Endothelial cell of umbilical vein (primary cell): ENCODE measurements around the gene NEXN. TPM values are rescaled to one million over a fixed set of nuclear protein-coding genes. Genes with fewer than 3 reads are reported as not detected.

Experiments used
- BruUV-seq: library from RNA; stranded (reverse); fragments of 400-500 nt; replicated peaks from 2 replicates; lab custom pipeline; 2021; lab: Mats Ljungman, UMichigan
- CTCF ChIA-PET: fragments of 300-600, 350-600 bp; sonication (Branson Sonifier 250); formaldehyde crosslinking; loops from one replicate; lab custom pipeline; 2021; ENCODE audit warnings: antibody characterized with exemption, inconsistent platforms; lab: Charles Lee
- POLR2A ChIA-PET: fragments of 300-600, 350-600 bp; sonication (Branson Sonifier 250); formaldehyde crosslinking; loops from one replicate; lab custom pipeline; 2021; ENCODE audit warnings: antibody characterized with exemption, inconsistent platforms; lab: Charles Lee
- DNase-seq: peaks from one replicate; pipeline ENCODE4 v3.0.0-alpha.2; 2011; ENCODE audit warnings: low read depth, low spot score
- FAIRE-seq: peaks from 2 replicates; lab custom pipeline; 2011; peaks lifted over from hg19 to GRCh38; lab: Jason Lieb, UNC
- H2AFZ ChIP-seq: 2 replicates; pipeline ENCODE4 v1.6.0; 2012; ENCODE audit warnings: low read depth, low read length, control low read depth, inconsistent platforms
- H3K27ac ChIP-seq: 2 replicates; pipeline ENCODE4 v1.5.1; 2011; ENCODE audit warnings: low read depth, mild to moderate bottlenecking, control low read depth, low read length, moderate library complexity; ENCODE audit not compliant: insufficient read depth
- H3K27me3 ChIP-seq, 2 experiments: 2 replicates each; pipeline versions ENCODE4 v1.6.0 to v1.6.1; 2011; ENCODE audit warnings: low read length in 2 of 2, mixed read lengths in 1 of 2; ENCODE audit not compliant: control insufficient read depth in 2 of 2, insufficient read depth in 2 of 2
- H3K36me3 ChIP-seq, 2 experiments: 2 replicates in 1 of 2; 3 replicates in 1 of 2; pipeline ENCODE4 v1.5.1; 2011; ENCODE audit warnings: low read length in 2 of 2, mild to moderate bottlenecking in 1 of 2, moderate library complexity in 1 of 2; ENCODE audit not compliant: control insufficient read depth in 2 of 2, insufficient read depth in 2 of 2; ENCODE audit errors: extremely low read depth in 1 of 2
- H3K4me1 ChIP-seq: 3 replicates; pipeline ENCODE4 v1.5.1; 2011; ENCODE audit warnings: mild to moderate bottlenecking, low read length; ENCODE audit not compliant: control insufficient read depth, insufficient read depth; ENCODE audit errors: extremely low read depth
- H3K4me2 ChIP-seq: 2 replicates; pipeline ENCODE4 v1.6.1; 2011; ENCODE audit warnings: low read length, control low read depth, mixed read lengths; ENCODE audit not compliant: insufficient read depth
- H3K4me3 ChIP-seq, 3 experiments: fragments of 200-600 bp in 1 of 3; sonication (generic), shearing (Covaris generic) in 1 of 3; replicated peaks in 1 of 3; 2 replicates each; pipeline ENCODE4 v1.5.1; 2011 to 2016; ENCODE audit warnings: control low read depth in 3 of 3, low read length in 3 of 3, mild to moderate bottlenecking in 2 of 3, inconsistent platforms in 1 of 3, low read depth in 1 of 3, moderate library complexity in 1 of 3; ENCODE audit not compliant: insufficient read depth in 1 of 3
- H3K79me2 ChIP-seq: 2 replicates; pipeline ENCODE4 v1.6.0; 2012; ENCODE audit warnings: low read length, inconsistent platforms; ENCODE audit not compliant: control insufficient read depth, insufficient read depth
- H3K9ac ChIP-seq: replicated peaks from 2 replicates; pipeline ENCODE3; 2011; ENCODE audit warnings: low read length, control low read depth; ENCODE audit not compliant: insufficient read depth; ENCODE audit errors: extremely low read depth
- H3K9me1 ChIP-seq: replicated peaks from 3 replicates; pipeline ENCODE4 v1.6.0; 2011; ENCODE audit warnings: mild to moderate bottlenecking, low read length; ENCODE audit not compliant: control insufficient read depth, insufficient read depth; ENCODE audit errors: extremely low read depth
- H3K9me3 ChIP-seq: replicated peaks from 2 replicates; pipeline ENCODE4 v1.5.1; 2012; ENCODE audit warnings: low read length, inconsistent platforms; ENCODE audit not compliant: control insufficient read depth, insufficient read depth
- H4K20me1 ChIP-seq: replicated peaks from 2 replicates; pipeline ENCODE3; 2011; ENCODE audit warnings: mild to moderate bottlenecking, low read length; ENCODE audit not compliant: control insufficient read depth, insufficient read depth; ENCODE audit errors: extremely low read depth
- EZH2 ChIP-seq: IDR thresholded peaks from 2 replicates; pipeline ENCODE4 v1.6.1; 2012; ENCODE audit warnings: borderline replicate concordance, low read depth, mild to moderate bottlenecking, moderate library complexity, low read length, inconsistent platforms; ENCODE audit not compliant: severe bottlenecking
- FOS ChIP-seq: IDR thresholded peaks from 2 replicates; pipeline ENCODE4 v1.6.1; 2011; ENCODE audit warnings: mild to moderate bottlenecking, low read length, moderate library complexity, borderline replicate concordance; ENCODE audit not compliant: insufficient read depth
- GATA2 ChIP-seq: IDR thresholded peaks from 2 replicates; pipeline ENCODE4 v1.7.0; 2011; ENCODE audit warnings: low read depth, mild to moderate bottlenecking, moderate library complexity, mixed read lengths, low read length; ENCODE audit not compliant: insufficient read length, insufficient read depth
- JUN ChIP-seq: IDR thresholded peaks from 2 replicates; pipeline ENCODE4 v1.6.1; 2011; ENCODE audit warnings: borderline replicate concordance, low read depth; ENCODE audit not compliant: insufficient read length, insufficient read depth
- MYC ChIP-seq: IDR thresholded peaks from one replicate; pipeline ENCODE4 v1.6.1; 2011; ENCODE audit warnings: mild to moderate bottlenecking, low read depth, low read length
- POLR2A ChIP-seq: IDR thresholded peaks from 2 replicates; pipeline ENCODE4 v1.6.1; 2012; ENCODE audit warnings: low read depth, mild to moderate bottlenecking, control low read depth, low read length
- POLR2AphosphoS5 ChIP-seq: IDR thresholded peaks from 2 replicates; pipeline ENCODE4 v1.6.1; 2012; ENCODE audit warnings: low read depth, mild to moderate bottlenecking, control low read depth, low read length, moderate library complexity; ENCODE audit not compliant: insufficient read depth
- dilution Hi-C: fragments of 300-500 bp; cut with MboI; formaldehyde crosslinking; loops from one replicate; pipeline ENCODE4 v1.15.0; 2019; ENCODE audit warnings: low sequenced_read_pairs; ENCODE audit not compliant: extremely low pct_ligation_motif_present
- intact Hi-C: fragments of 100-400 bp; cut with micrococcal nuclease; formaldehyde crosslinking; loops from one replicate; pipeline ENCODE4 v1.10.0; 2022
- polyA plus RNA-seq, 4 experiments: library from polyadenylated mRNA; depleted of rRNA in 3 of 4; stranded (reverse) in 3 of 4; unstranded in 1 of 4; fragments of >200 nt; gene quantifications; 2 replicates each; pipeline versions ENCODE4 v1.2.1 to v1.2.3, GENCODE V29; 2011 to 2012; ENCODE audit warnings: missing spikeins in 1 of 4
- total RNA-seq: library from RNA; stranded (reverse); gene quantifications from 2 replicates; pipeline ENCODE4 v1.2.3, GENCODE V29; 2021
- TF ChIP-seq, protein P1 (sequence below): IDR thresholded peaks from 2 replicates; pipeline ENCODE4 v1.6.1; 2011; ENCODE audit not compliant: insufficient read depth, insufficient read length
- TF ChIP-seq, protein P2 (sequence below), 2 donors: IDR thresholded peaks; 1 replicate in 1 of 2; 2 replicates in 1 of 2; pipeline ENCODE4 v1.5.1; 2011; ENCODE audit warnings: low read length in 2 of 2, mild to moderate bottlenecking in 2 of 2, moderate library complexity in 2 of 2, control low read depth in 1 of 2, inconsistent platforms in 1 of 2, low read depth in 1 of 2; ENCODE audit not compliant: insufficient read depth in 1 of 2; ENCODE audit errors: extremely low read depth in 1 of 2

NEXN gene
- total and polyA plus RNA-seq, 2 donors (not counting 3 experiments of a cell fraction or from before 2014, with no cell fraction given): 1.0 to 11.7 TPM

DNA sequence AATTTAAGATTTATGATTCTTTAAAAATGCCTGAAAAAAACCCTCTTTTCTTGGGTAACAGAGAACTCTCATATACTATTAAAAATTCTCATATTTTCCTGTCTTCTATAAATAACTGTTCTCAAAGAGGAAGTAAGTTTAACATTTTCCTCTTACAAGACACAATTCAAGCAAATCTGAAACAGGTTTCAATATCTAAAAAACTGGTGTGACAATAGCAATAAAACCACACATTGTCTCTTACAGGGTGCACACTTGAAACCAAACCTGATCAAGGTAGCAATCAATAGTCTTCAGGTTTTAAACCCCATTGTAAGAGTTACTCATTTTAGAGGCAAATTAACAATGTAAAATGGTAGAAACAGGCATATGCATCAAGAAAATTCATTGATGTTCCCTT lies 62.4 kb downstream of the NEXN start:
- Histone ChIP-seq H3K4me2 (no peak overlapping the region), H3K4me1 (peaks cover 15% of the 10 kb centered on the region), H4K20me1 (peaks cover 4% of the 10 kb centered on the region), H3K9me1 (no peaks in the 10 kb centered on the region), H3K27me3 (no peaks in the 10 kb centered on the region), H3K36me3 (peaks cover 22 to 62% of the 10 kb centered on the region in 2 experiments), H3K9me3 (no peaks in the 10 kb centered on the region), H3K27ac (no peak overlapping the region), H3K79me2 (peaks cover 47% of the 10 kb centered on the region), H2AFZ (no peak overlapping the region), H3K4me3 (no peak overlapping the region), H3K9ac (no peak overlapping the region)
- DNase-seq (no peak), FAIRE-seq (no peak)
- dilution Hi-C loops (no loop called here), intact Hi-C loops (loop anchor here (2.0 kb wide), 1 partner anchor 14 kb away; no protein-coding TSS in a partner anchor)
- TF ChIP-seq JUN (no peak), GATA2 (no peak), FOS (no peak), POLR2AphosphoS5 (no peak), POLR2A (no peak), MYC (no peak), EZH2 (no peak)
- TF ChIP-seq, protein P1, sequence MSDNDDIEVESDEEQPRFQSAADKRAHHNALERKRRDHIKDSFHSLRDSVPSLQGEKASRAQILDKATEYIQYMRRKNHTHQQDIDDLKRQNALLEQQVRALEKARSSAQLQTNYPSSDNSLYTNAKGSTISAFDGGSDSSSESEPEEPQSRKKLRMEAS: no peak
- TF ChIP-seq, protein P2, sequence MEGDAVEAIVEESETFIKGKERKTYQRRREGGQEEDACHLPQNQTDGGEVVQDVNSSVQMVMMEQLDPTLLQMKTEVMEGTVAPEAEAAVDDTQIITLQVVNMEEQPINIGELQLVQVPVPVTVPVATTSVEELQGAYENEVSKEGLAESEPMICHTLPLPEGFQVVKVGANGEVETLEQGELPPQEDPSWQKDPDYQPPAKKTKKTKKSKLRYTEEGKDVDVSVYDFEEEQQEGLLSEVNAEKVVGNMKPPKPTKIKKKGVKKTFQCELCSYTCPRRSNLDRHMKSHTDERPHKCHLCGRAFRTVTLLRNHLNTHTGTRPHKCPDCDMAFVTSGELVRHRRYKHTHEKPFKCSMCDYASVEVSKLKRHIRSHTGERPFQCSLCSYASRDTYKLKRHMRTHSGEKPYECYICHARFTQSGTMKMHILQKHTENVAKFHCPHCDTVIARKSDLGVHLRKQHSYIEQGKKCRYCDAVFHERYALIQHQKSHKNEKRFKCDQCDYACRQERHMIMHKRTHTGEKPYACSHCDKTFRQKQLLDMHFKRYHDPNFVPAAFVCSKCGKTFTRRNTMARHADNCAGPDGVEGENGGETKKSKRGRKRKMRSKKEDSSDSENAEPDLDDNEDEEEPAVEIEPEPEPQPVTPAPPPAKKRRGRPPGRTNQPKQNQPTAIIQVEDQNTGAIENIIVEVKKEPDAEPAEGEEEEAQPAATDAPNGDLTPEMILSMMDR (IDR thresholded peaks at IDR 0.05; ENCODE audit: extremely low read depth in 1 of 2, insufficient read depth in 1 of 2, low read depth in 1 of 2, low read length in 2 of 2): no peak
- ChIA-PET CTCF (interaction anchor here (4.2 kb wide), 1 partner anchor 163 kb away, joined by 21 read pairs; no protein-coding TSS in a partner anchor), POLR2A (no interaction called here)
- BruUV-seq: no TSS peak
